ENCODE data around the gene CAV2.
"Not testable (repeated sequence)": the region's sequence is repeated elsewhere in the genome, so short reads cannot be mapped to it uniquely, and the experiment has no call there.

CAV2 gene

DNA sequence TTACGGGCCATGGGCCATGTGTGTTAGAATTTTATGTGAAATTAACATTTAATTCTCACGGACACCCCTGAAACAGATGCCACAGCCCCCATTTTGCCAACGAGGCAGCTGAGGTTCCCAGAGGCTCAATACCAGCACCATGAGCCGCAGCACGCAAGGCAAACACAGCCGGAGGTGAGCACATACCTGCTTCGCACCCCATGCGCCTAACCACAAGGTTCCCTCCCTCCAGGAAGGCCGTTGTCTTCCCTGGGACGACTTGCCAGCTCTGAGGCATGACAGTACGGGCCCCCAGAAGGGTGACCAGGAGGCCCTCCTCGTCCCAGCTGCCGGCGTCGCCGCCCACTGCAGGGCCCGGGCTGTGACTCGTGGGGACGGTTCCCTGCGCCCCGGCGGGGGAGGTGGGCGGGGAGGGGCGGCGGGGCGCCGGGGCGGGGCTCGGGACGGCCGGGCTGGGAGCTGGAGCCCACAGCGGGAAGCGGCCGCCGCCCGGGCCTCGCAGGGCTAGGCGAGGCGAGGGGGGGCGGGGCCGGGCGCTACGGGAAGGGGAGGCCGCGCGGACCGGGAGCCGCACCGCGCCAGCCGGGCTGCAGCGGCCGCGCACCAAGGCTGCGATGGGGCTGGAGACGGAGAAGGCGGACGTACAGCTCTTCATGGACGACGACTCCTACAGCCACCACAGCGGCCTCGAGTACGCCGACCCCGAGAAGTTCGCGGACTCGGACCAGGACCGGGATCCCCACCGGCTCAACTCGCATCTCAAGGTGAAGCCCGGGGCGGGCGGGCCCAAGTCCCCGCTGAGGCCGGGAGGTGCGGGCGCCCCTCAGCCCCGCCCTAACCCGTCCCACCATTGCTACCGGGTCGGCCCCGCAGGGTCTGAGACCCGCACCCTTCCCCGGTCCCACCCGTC, at the start of gene CAV2:
Gene CAV2, plus strand, starts transcription at position 571 of the 910 bp plus-strand sequence. Its CDS starts 44 bp downstream, at position 615.
- DNase-seq (ENCODE audit: low read depth): no peak

GRCh38 chr7:116449950-116450349, 49.6 kb upstream of the CAV2 start:
- DNase-seq (ENCODE audit: low read depth): no peak

DNA sequence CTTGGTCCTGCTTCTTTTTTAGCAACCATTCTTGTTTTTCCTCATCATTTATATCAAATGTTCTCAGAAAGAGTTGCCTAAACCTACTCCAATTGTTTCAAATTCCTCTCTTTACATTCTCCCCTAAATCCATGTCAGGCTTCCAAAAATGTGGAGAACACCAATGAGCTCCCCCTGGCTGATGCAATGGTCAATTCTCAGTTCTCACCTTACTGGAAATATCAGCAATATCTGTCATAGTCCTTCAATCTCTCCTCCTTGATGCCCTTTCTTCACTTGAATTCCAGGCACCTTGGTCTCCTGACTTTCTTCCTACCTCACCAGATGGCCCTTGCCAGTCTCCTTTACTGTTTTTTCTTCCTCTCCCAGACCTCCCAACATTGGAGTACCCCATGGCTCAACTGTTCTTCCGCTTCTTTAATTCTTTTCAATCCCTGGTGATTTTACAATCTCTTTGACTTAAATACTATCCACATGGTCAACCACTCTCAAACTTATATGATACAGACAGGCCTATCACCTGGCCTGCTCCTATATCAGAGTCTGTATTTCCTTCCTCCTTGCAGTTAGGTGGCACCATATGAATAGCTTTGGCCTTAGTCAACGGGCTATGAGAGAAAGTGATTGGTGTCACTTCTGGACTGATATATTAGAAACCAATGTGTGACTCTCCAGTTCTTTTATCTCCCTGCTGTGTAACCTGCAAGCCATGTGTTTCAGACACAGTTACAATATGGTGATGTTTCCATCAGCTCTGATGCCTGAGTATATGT, 47.4 kb upstream of the CAV2 start:
- no peak for DNase-seq (ENCODE audit: low read depth)

DNA sequence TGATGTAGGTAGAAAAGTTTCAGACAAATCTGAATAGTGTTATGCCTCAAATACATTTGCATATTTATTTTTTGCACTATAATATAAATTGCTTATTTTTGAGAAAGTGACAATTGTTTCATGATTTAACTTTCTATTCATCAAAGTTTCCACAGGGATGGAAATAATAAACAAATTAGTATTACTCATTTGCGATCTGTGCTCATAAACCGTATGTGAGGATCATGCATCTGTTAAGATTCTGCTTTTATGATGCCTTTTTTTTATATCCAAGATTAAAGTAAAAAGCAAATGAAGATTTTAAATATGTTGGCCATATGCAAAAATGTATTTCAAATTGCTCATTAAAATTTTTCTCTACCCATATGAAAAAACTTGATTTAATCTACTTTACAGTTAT, 45.2 kb upstream of the CAV2 start:
- DNase-seq (ENCODE audit: low read depth): no peak

- DNase-seq (ENCODE audit: low read depth): peak; percentile 69
Measured at GRCh38 chr7:116455009-116455408, 44.5 kb upstream of the CAV2 start.

- DNase-seq (ENCODE audit: low read depth): no peak
Measured at GRCh38 chr7:116455499-116455898, 44.0 kb upstream of the CAV2 start.

- DNase-seq (ENCODE audit: low read depth): no peak
Measured at GRCh38 chr7:116461500-116461899, 38.0 kb upstream of the CAV2 start.

DNA sequence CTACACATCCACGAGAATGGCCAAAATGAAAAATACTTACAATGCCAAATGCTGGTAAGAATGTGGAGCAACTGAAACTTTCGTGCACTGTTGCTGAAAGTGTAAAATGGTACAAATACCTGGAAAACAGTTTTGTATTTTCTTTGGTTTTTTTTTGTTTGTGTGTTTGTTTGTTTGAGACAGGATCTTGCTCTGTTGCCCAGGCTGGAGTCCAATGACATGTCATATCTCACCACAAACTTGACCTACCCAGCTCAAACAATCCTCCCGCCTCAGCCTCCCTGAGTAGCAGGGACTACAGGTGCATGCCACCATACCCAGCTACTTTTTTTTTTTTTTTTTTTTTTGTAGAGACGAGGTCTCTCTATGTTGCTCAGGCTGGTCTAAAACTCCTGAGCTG, 35.6 kb upstream of the CAV2 start:
- no peak for DNase-seq (ENCODE audit: low read depth)

DNA sequence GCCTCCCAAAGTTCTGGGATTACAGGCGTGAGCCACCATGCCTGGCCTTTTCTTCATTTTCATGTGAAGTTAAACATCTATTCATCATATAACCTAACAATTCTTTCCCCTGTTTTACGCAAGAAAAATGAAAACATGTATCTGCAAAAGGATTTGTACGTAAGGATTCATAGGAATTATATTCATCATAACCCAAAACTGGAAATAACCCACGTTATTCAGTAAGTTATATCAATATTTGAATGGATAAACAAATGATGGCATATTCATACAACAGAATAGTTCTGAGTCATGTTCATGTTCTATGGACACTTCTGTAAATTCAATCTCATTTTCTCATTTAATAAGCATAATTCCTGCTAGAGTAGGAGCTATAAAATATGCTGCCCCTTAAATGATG, 35.2 kb upstream of the CAV2 start:
- no peak for DNase-seq (ENCODE audit: low read depth)

DNA sequence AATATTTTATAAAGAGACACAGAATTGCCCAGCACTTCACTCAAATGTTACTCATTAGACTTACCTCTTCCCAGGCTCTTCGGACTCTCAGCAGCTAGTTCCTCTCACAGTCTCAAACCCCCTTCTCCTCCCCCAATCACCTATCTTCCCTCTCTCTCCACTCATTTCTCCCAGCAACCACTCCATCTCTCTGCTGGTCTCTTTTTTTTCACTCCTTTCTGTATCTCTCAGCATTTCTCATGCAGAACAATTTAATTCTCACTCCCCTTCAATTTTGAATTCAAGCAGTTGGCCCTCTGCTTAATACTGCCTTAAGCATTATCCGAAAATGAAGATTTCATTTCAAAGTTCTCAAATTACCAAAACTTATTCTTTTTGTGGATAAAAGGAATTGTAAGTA, 34.4 kb upstream of the CAV2 start:
- DNase-seq (ENCODE audit: low read depth): no peak

DNA sequence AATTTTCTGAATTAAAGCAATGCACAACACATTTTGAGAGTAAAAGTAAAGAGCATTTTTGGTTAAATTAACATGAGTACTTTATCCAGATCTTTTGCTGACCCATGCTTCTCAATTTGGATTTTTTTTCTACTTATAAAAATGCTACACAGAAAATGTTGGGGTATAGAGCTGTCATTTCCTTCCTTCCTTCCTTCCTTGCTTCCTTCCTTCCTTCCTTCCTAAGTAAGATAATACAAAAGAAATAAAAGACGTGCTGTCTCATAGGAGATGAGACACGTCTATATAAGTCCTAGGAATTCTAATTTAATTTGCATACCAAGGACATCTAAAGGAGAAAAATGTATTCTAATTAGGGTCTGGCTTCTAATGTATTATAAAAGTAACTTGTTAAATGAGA, 31.0 kb upstream of the CAV2 start:
- DNase-seq (ENCODE audit: low read depth): no peak

GRCh38 chr7:116477625-116478024, 21.9 kb upstream of the CAV2 start:
- no peak for DNase-seq (ENCODE audit: low read depth)

- DNase-seq (ENCODE audit: low read depth): no peak
Measured at GRCh38 chr7:116478834-116479233, 20.7 kb upstream of the CAV2 start.

GRCh38 chr7:116483271-116483942, 16.1 kb upstream of the CAV2 start:
- no peak for DNase-seq (ENCODE audit: low read depth)

DNA sequence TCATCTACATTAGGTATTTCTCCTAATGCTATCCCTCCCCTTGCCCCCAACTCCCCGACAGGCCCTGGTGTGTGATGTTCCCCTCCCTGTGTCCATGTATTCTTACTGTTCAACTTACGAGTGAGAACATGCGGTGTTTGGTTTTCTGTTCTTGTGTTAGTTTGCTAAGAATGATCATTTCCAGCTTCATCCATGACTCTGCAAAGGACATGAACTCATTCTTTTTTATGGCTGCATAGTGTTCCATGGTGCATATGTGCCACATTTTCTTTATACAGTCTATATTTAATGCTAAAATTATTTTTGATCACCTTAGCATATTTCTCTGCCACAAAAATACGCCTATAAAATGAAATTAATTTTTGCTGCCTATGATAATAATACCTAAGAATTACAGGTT, 15.1 kb upstream of the CAV2 start:
- DNase-seq (ENCODE audit: low read depth): not testable (repeated sequence)

GRCh38 chr7:116487907-116488521, 11.5 kb upstream of the CAV2 start:
- DNase-seq (ENCODE audit: low read depth): no peak

DNA sequence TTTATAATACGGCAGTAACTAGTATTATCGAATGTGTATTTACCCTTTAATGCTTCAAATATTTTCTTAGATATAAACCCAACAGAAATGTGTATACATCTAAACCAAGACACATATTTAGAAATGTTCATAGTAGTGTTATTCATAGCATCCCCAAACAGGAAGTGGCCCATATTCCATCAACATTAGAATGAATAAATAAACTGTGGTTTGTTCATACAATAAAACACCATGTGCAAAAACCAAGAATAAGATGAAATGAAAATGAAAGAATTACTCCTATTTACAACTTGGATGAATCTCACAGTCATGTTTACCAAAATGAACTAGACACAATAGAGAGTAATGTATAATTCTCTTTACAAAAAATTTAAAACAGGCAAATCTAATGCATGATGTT, 9.2 kb upstream of the CAV2 start:
- DNase-seq (ENCODE audit: low read depth): no peak

DNA sequence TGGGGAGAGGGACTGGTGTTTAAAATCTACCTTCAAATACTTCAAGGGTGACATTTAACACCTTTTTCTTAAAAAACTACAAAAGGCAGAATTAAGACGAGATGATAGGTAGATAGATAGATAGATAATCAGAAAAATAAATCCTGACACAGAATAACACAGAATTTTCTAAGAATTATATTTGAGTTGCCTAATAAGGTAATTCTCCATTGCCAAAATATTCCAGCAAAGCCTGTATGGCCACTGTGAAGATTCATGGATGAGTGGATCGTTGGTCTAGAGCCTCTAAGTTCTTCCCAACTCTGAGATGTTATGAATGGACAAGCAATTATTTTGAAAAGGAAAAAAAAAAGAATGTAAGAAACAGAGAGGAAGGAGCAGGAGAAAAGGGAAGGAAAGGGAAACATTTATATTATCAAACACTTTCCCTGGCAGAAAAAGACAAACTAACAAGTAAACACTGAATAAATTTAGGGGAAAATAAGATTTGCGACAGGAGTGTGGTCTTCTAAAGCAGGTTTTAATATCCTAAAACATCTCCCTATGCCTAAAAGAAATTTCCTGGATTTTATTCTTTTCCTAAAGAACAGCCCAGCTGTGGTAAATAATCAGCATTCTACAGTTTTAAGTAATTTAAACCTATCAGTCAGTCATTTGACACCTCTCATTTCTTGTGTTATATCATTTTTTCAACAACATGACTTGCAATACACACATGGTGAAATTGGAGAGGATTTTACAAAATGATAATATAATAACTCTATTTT, 7.5 kb upstream of the CAV2 start:
- DNase-seq (ENCODE audit: low read depth): no peak

GRCh38 chr7:116492654-116493109, 6.9 kb upstream of the CAV2 start:
- no peak for DNase-seq (ENCODE audit: low read depth)

GRCh38 chr7:116493449-116493848, 6.1 kb upstream of the CAV2 start:
- DNase-seq (ENCODE audit: low read depth): no peak

DNA sequence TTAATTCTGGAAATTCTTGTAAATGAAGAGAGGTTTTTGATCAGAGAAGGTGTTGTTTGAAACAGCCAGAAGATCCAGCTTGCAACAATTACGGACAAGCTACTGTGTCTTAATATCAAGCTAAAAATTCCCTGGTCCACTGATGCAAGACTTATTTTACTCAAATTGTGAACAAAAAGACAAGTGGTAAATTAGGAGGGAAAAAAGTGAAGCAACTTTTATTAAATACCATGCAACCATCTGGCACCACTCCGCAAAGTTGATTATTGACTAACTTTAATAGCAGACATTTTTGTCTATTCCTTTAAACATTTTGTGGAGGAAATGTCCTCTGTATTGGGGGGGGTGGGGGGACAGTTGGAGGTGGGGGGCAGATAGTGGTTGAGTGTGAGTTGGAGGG, 5.1 kb upstream of the CAV2 start:
- no peak for DNase-seq (ENCODE audit: low read depth)

All from HS-5 (cell line).